Measurements from ENCODE around the gene NIP7. TPM values are rescaled to one million over a fixed set of nuclear protein-coding genes. Genes with fewer than 3 reads are reported as not detected.

NIP7 gene
- total RNA-seq, 1 experiment from 2014 or later, result 35.3 TPM

GRCh38 chr16:69334696-69335095, 4.9 kb upstream of the NIP7 start:
- TF ChIP-seq SIN3A (IDR thresholded peaks at IDR 0.05; ENCODE audit: borderline replicate concordance, insufficient read depth, low read depth, low read length), result no peak
- POLR2A ChIA-PET, result no interaction called here
- H3K4me1 ChIP-seq (ENCODE audit: control insufficient read depth, insufficient read depth, low read length), result peaks cover 7% of the 10 kb centered on the region
- no peaks in the 10 kb centered on the region for H3K27me3 ChIP-seq (ENCODE audit: control insufficient read depth, insufficient read depth, low read length)
- ATAC-seq (no peak), DNase-seq (ENCODE audit: low read depth, low spot score) (no peak)
- H3K9me3 ChIP-seq (ENCODE audit: control insufficient read depth, insufficient read depth, low read depth, low read length), result no peaks in the 10 kb centered on the region
- intact Hi-C loops (cut with micrococcal nuclease; ENCODE audit: unreplicated experiment) (no loop called here), in situ Hi-C loops (cut with HindIII; ENCODE audit: low pct_unique_long_range_greater_than_20kb, low sequenced_read_pairs) (no loop called here)
- no TSS peak for BruUV-seq (replicated peaks)
- CTCF ChIA-PET, result no interaction called here
- no peak overlapping the region for H3K27ac ChIP-seq (ENCODE audit: low read length)
- H3K4me3 ChIP-seq (ENCODE audit: low read depth in 2 of 2, low read length in 2 of 2), result no peak overlapping the region
- H3K36me3 ChIP-seq (ENCODE audit: control insufficient read depth, insufficient read depth, low read length), result peaks cover 6% of the 10 kb centered on the region; the same call in 1 of the 2 replicates

GRCh38 chr16:69338557-69339288, 849 bp upstream of the NIP7 start:
- TSS peak; percentile 81 for BruUV-seq (replicated peaks)
- peak overlapping the region; percentile 93 for H3K27ac ChIP-seq (ENCODE audit: low read length)
- H3K27me3 ChIP-seq (ENCODE audit: control insufficient read depth, insufficient read depth, low read length), result no peaks in the 10 kb centered on the region
- peak overlapping the region; percentile 93 to 95 for H3K4me3 ChIP-seq (ENCODE audit: low read depth in 2 of 2, low read length in 2 of 2)
- TF ChIP-seq, protein P1, sequence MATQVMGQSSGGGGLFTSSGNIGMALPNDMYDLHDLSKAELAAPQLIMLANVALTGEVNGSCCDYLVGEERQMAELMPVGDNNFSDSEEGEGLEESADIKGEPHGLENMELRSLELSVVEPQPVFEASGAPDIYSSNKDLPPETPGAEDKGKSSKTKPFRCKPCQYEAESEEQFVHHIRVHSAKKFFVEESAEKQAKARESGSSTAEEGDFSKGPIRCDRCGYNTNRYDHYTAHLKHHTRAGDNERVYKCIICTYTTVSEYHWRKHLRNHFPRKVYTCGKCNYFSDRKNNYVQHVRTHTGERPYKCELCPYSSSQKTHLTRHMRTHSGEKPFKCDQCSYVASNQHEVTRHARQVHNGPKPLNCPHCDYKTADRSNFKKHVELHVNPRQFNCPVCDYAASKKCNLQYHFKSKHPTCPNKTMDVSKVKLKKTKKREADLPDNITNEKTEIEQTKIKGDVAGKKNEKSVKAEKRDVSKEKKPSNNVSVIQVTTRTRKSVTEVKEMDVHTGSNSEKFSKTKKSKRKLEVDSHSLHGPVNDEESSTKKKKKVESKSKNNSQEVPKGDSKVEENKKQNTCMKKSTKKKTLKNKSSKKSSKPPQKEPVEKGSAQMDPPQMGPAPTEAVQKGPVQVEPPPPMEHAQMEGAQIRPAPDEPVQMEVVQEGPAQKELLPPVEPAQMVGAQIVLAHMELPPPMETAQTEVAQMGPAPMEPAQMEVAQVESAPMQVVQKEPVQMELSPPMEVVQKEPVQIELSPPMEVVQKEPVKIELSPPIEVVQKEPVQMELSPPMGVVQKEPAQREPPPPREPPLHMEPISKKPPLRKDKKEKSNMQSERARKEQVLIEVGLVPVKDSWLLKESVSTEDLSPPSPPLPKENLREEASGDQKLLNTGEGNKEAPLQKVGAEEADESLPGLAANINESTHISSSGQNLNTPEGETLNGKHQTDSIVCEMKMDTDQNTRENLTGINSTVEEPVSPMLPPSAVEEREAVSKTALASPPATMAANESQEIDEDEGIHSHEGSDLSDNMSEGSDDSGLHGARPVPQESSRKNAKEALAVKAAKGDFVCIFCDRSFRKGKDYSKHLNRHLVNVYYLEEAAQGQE (IDR thresholded peaks at IDR 0.05; ENCODE audit: insufficient read depth in 1 of 2, low read depth in 2 of 2, low read length in 1 of 2), result no peak
- TF ChIP-seq CTCF (IDR thresholded peaks at IDR 0.05) (no peak), SIN3A (IDR thresholded peaks at IDR 0.05; ENCODE audit: borderline replicate concordance, insufficient read depth, low read depth, low read length) (no peak), TCF7L2 (IDR thresholded peaks at IDR 0.05; ENCODE audit: low read depth, low read length) (no peak), POLR2AphosphoS5 (IDR thresholded peaks at IDR 0.05; ENCODE audit: low read depth, low read length) (no peak)
- in situ Hi-C loops (cut with HindIII; ENCODE audit: low pct_unique_long_range_greater_than_20kb, low sequenced_read_pairs) (no loop called here), intact Hi-C loops (cut with micrococcal nuclease; ENCODE audit: unreplicated experiment) (no loop called here)
- DNase-seq (ENCODE audit: low read depth, low spot score), result no peak
- no peaks in the 10 kb centered on the region for H3K9me3 ChIP-seq (ENCODE audit: control insufficient read depth, insufficient read depth, low read depth, low read length)
- ATAC-seq, result peak; percentile 22; the same call in 1 of the 2 replicates
- peaks cover 17% of the 10 kb centered on the region; the same call in 1 of the 2 replicates for H3K4me1 ChIP-seq (ENCODE audit: control insufficient read depth, insufficient read depth, low read length)
- peaks cover 21% of the 10 kb centered on the region for H3K36me3 ChIP-seq (ENCODE audit: control insufficient read depth, insufficient read depth, low read length)
- POLR2A ChIA-PET, result interaction anchor here (0.6 kb wide), 1 partner anchor 175 kb away, joined by 3 read pairs; no protein-coding TSS in a partner anchor
- CTCF ChIA-PET, result interaction anchor here (0.6 kb wide), 1 partner anchor 387 kb away, joined by 3 read pairs; no protein-coding TSS in a partner anchor

DNA sequence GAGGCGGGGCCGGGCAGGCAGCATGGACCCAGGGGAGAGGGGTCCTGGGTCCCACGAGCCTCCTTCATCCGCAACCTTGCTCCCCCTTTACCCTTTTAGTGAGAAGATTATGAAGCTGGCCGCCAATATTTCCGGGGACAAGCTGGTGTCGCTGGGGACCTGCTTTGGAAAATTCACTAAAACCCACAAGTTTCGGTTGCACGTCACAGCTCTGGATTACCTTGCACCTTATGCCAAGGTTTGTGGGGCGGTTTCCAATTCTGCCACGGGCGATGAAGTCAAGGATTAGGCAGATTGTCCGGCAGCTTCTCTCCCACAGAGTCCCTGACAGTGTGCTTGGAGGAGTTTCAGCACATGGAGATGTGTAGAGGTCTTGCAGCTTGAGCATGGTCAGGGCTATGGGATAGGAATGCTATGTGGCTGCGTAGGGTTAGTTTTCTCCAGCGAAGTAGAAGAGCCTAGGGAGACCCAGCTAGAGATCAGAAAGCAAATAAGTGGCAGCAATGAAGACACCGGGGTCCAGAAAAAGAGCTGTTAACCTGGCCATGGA, 598 bp downstream of the NIP7 start:
- BruUV-seq (replicated peaks), result no TSS peak
- H3K27me3 ChIP-seq (ENCODE audit: control insufficient read depth, insufficient read depth, low read length), result no peaks in the 10 kb centered on the region
- H3K4me1 ChIP-seq (ENCODE audit: control insufficient read depth, insufficient read depth, low read length), result peaks cover 17% of the 10 kb centered on the region; the same call in 1 of the 2 replicates
- no peak for ATAC-seq
- peak overlapping the region; percentile 93 to 95 for H3K4me3 ChIP-seq (ENCODE audit: low read depth in 2 of 2, low read length in 2 of 2)
- ChIA-PET POLR2A (interaction anchor here (0.5 kb wide), 1 partner anchor 232 kb away, joined by 5 read pairs; no protein-coding TSS in a partner anchor), CTCF (no interaction called here)
- peak overlapping the region; percentile 93 for H3K27ac ChIP-seq (ENCODE audit: low read length)
- no peaks in the 10 kb centered on the region for H3K9me3 ChIP-seq (ENCODE audit: control insufficient read depth, insufficient read depth, low read depth, low read length)
- in situ Hi-C loops (cut with HindIII; ENCODE audit: low pct_unique_long_range_greater_than_20kb, low sequenced_read_pairs), result no loop called here
- intact Hi-C loops (cut with micrococcal nuclease; ENCODE audit: unreplicated experiment), result no loop called here
- TF ChIP-seq CTCF (IDR thresholded peaks at IDR 0.05) (no peak), SIN3A (IDR thresholded peaks at IDR 0.05; ENCODE audit: borderline replicate concordance, insufficient read depth, low read depth, low read length) (no peak), POLR2AphosphoS5 (IDR thresholded peaks at IDR 0.05; ENCODE audit: low read depth, low read length) (no peak), TCF7L2 (IDR thresholded peaks at IDR 0.05; ENCODE audit: low read depth, low read length) (no peak)
- TF ChIP-seq, protein P1 (IDR thresholded peaks at IDR 0.05; ENCODE audit: insufficient read depth in 1 of 2, low read depth in 2 of 2, low read length in 1 of 2), result no peak
- peaks cover 19% of the 10 kb centered on the region for H3K36me3 ChIP-seq (ENCODE audit: control insufficient read depth, insufficient read depth, low read length)
- no peak for DNase-seq (ENCODE audit: low read depth, low spot score)

All from Panc1 (cell line).